Activated T-helper 1 cell treated with anti-CD3 and anti-CD28 coated beads, Interleukin-12 subunit alpha, Interleukin-12 subunit beta, Interleukin-2, Interleukin-4 antibody, amounts not matched to agents 30 ng/mL and 10 ng/mL and 1 ng/mL, durations not matched to agents 14 hours and 24 hours and 36 hours (primary cell): ENCODE results near the gene SLC2A11. TPM values are rescaled to one million over a fixed set of nuclear protein-coding genes. Genes with fewer than 3 reads are reported as not detected.
A peak's percentile ranks its signal among the peaks of the same experiment; 100 is the strongest.

Source experiments
- DNase-seq: peaks from one replicate; pipeline ENCODE4 v3.0.0; 2021; ENCODE audit warnings: low spot score
- H3K27ac Mint-ChIP-seq: one replicate; pipeline ENCODE4 v1.8.0; 2021; ENCODE audit warnings: mild to moderate bottlenecking, mixed read lengths
- H3K27me3 Mint-ChIP-seq: one replicate; pipeline ENCODE4 v1.8.0; 2022; ENCODE audit warnings: mild to moderate bottlenecking, moderate library complexity, mixed read lengths; ENCODE audit not compliant: insufficient read depth
- H3K36me3 Mint-ChIP-seq: one replicate; pipeline ENCODE4 v1.8.0; 2021; ENCODE audit warnings: low read depth, mixed read lengths
- H3K4me1 Mint-ChIP-seq: one replicate; pipeline ENCODE4 v1.8.0; 2021; ENCODE audit warnings: low read depth, mixed read lengths
- H3K4me3 Mint-ChIP-seq: one replicate; pipeline ENCODE4 v1.8.0; 2021; ENCODE audit warnings: mild to moderate bottlenecking, moderate library complexity, mixed read lengths
- H3K9me3 Mint-ChIP-seq: one replicate; pipeline ENCODE4 v1.8.0; 2021; ENCODE audit warnings: mixed read lengths
- intact Hi-C: fragments of 100-400 bp; cut with micrococcal nuclease; formaldehyde crosslinking; loops from one replicate; pipeline ENCODE4 v1.15.1; 2024
- total RNA-seq: library from RNA; stranded (reverse); gene quantifications from 2 replicates; pipeline ENCODE4 v1.2.3, GENCODE V29; 2022

Gene SLC2A11
- total RNA-seq, 1 donor from 2014 or later, result 8.4 TPM

- intact Hi-C loops, result no loop called here
- no peak for DNase-seq
- Mint-ChIP-seq H3K9me3 (no peaks in the 10 kb centered on the region), H3K27me3 (no peaks in the 10 kb centered on the region), H3K4me1 (peaks cover 18% of the 10 kb centered on the region), H3K36me3 (peaks cover 43% of the 10 kb centered on the region), H3K4me3 (peak overlapping the region; percentile 39), H3K27ac (peak overlapping the region; percentile 87)
These were observed 30.9 kb upstream of the SLC2A11 start for GRCh38 chr22:23826510-23827350.

GRCh38 chr22:23827351-23827995, 30.2 kb upstream of the SLC2A11 start:
- DNase-seq, result no peak
- no peaks in the 10 kb centered on the region for H3K9me3 Mint-ChIP-seq
- H3K4me3 Mint-ChIP-seq, result no peak overlapping the region
- no peak overlapping the region for H3K27ac Mint-ChIP-seq
- intact Hi-C loops, result no loop called here
- H3K4me1 Mint-ChIP-seq, result peaks cover 18% of the 10 kb centered on the region
- peaks cover 41% of the 10 kb centered on the region for H3K36me3 Mint-ChIP-seq
- H3K27me3 Mint-ChIP-seq, result no peaks in the 10 kb centered on the region

DNA sequence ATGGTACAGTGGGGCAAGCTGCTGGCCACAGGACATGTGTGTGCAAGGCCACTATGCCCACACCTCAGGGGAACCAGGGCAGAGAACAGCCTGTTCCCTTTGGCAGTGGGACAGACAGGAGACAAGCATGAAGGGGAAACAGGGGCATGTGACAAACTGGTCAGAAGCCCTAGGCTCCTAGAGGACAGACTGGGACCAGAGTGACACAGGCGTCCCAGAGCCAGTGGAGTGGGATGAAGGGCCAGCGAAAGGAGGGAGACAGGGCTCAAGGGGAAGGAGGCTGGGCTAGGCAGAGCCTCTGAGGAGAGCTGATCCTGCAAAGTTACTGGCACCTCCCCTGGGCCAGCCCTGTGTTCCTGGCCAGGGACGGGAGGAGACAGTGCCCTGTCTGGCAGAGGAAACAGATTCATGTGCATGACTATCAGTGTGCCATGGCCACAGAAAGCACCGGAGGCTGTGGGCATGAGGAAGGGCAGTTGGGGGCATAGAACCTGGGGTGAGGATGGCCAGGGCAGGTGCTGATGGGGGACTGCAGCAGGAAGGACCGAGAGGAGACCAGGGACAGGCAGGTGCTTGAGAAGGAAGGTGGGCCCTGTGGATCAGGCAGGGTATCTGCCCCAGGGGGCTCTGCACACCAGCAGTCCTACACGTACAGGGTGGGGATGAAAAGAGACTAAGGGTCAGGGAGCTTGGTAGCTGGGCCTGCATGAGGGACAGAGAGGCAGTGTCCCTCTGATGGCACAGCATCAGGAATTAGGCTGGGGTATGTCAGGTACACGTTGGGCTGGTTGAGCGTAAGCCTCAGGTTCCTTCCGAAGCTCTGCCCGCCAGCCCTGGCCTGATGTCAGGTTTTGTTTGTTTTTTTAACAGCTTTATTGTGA, 28.6 kb upstream of the SLC2A11 start:
- intact Hi-C loops, result no loop called here

GRCh38 chr22:23829845-23830372, 27.8 kb upstream of the SLC2A11 start:
- no peaks in the 10 kb centered on the region for H3K9me3 Mint-ChIP-seq
- peaks cover 18% of the 10 kb centered on the region for H3K4me1 Mint-ChIP-seq
- no peaks in the 10 kb centered on the region for H3K27me3 Mint-ChIP-seq
- DNase-seq, result no peak
- H3K4me3 Mint-ChIP-seq, result no peak overlapping the region
- peaks cover 27% of the 10 kb centered on the region for H3K36me3 Mint-ChIP-seq
- intact Hi-C loops, result no loop called here
- H3K27ac Mint-ChIP-seq, result no peak overlapping the region

More for the DNA sequence above, 28.6 kb upstream of the SLC2A11 start:
- Mint-ChIP-seq H3K4me3 (no peak overlapping the region), H3K9me3 (no peaks in the 10 kb centered on the region), H3K27me3 (no peaks in the 10 kb centered on the region), H3K36me3 (peaks cover 30% of the 10 kb centered on the region), H3K27ac (peak overlapping the region; percentile 41), H3K4me1 (peaks cover 18% of the 10 kb centered on the region)
- DNase-seq, result no peak

- H3K9me3 Mint-ChIP-seq, result no peaks in the 10 kb centered on the region
- DNase-seq, result no peak
- H3K4me3 Mint-ChIP-seq, result no peak overlapping the region
- no peak overlapping the region for H3K27ac Mint-ChIP-seq
- intact Hi-C loops, result no loop called here
- peaks cover 22% of the 10 kb centered on the region for H3K36me3 Mint-ChIP-seq
- no peaks in the 10 kb centered on the region for H3K27me3 Mint-ChIP-seq
- H3K4me1 Mint-ChIP-seq, result peaks cover 9% of the 10 kb centered on the region
These were observed 26.4 kb upstream of the SLC2A11 start for GRCh38 chr22:23831261-23831660.

DNA sequence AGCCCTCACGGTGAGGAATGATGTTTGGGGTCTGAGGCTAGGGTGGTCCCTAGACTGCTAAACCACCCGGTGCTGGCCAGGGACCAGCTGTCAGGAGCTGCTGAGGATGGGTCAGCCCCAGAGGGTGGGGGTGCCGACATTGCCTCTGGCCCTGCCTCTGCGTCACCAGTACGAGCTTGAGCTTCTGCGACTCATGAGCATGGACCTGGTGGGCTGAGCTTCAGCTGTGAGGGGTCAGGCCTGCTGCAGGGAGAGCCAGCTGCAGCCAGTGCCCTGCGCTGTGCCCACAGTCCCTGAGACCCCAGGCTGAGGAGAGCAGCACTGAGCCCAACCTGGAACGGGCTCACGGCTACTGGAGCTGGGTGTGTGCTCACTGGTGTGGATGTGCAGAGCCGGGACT, 25.9 kb upstream of the SLC2A11 start:
- no peaks in the 10 kb centered on the region for H3K9me3 Mint-ChIP-seq
- intact Hi-C loops, result no loop called here
- H3K27ac Mint-ChIP-seq, result no peak overlapping the region
- H3K36me3 Mint-ChIP-seq, result peaks cover 19% of the 10 kb centered on the region
- H3K4me1 Mint-ChIP-seq, result peaks cover 8% of the 10 kb centered on the region
- H3K4me3 Mint-ChIP-seq, result no peak overlapping the region
- DNase-seq, result no peak
- H3K27me3 Mint-ChIP-seq, result no peaks in the 10 kb centered on the region

GRCh38 chr22:23832226-23833016, 25.3 kb upstream of the SLC2A11 start:
- H3K27ac Mint-ChIP-seq, result no peak overlapping the region
- DNase-seq, result no peak
- no peaks in the 10 kb centered on the region for H3K27me3 Mint-ChIP-seq
- H3K4me1 Mint-ChIP-seq, result peaks cover 8% of the 10 kb centered on the region
- intact Hi-C loops, result no loop called here
- H3K9me3 Mint-ChIP-seq, result no peaks in the 10 kb centered on the region
- H3K4me3 Mint-ChIP-seq, result no peak overlapping the region
- H3K36me3 Mint-ChIP-seq, result peaks cover 19% of the 10 kb centered on the region

- H3K4me3 Mint-ChIP-seq, result no peak overlapping the region
- H3K4me1 Mint-ChIP-seq, result peaks cover 13% of the 10 kb centered on the region
- H3K27ac Mint-ChIP-seq, result no peak overlapping the region
- H3K27me3 Mint-ChIP-seq, result no peaks in the 10 kb centered on the region
- intact Hi-C loops, result no loop called here
- DNase-seq, result no peak
- H3K36me3 Mint-ChIP-seq, result peaks cover 21% of the 10 kb centered on the region
- no peaks in the 10 kb centered on the region for H3K9me3 Mint-ChIP-seq
These were observed 24.5 kb upstream of the SLC2A11 start for GRCh38 chr22:23833017-23833751.

- intact Hi-C loops, result no loop called here
- H3K4me3 Mint-ChIP-seq, result no peak overlapping the region
- no peak overlapping the region for H3K27ac Mint-ChIP-seq
- H3K9me3 Mint-ChIP-seq, result no peaks in the 10 kb centered on the region
- peaks cover 17% of the 10 kb centered on the region for H3K36me3 Mint-ChIP-seq
- DNase-seq, result no peak
- H3K4me1 Mint-ChIP-seq, result peaks cover 19% of the 10 kb centered on the region
- H3K27me3 Mint-ChIP-seq, result no peaks in the 10 kb centered on the region
These were observed 23.8 kb upstream of the SLC2A11 start for GRCh38 chr22:23833911-23834317.

- no peak for DNase-seq
- Mint-ChIP-seq H3K9me3 (no peaks in the 10 kb centered on the region), H3K4me3 (no peak overlapping the region), H3K4me1 (peaks cover 23% of the 10 kb centered on the region), H3K27me3 (no peaks in the 10 kb centered on the region), H3K36me3 (peaks cover 14% of the 10 kb centered on the region), H3K27ac (no peak overlapping the region)
- intact Hi-C loops, result no loop called here
These were observed 23.3 kb upstream of the SLC2A11 start for GRCh38 chr22:23834406-23834792.

- intact Hi-C loops, result no loop called here
- Mint-ChIP-seq H3K27ac (peak overlapping the region; percentile 40), H3K27me3 (no peaks in the 10 kb centered on the region), H3K9me3 (no peaks in the 10 kb centered on the region), H3K4me3 (no peak overlapping the region), H3K4me1 (peaks cover 29% of the 10 kb centered on the region), H3K36me3 (peaks cover 14% of the 10 kb centered on the region)
- DNase-seq, result no peak
These were observed 22.7 kb upstream of the SLC2A11 start for GRCh38 chr22:23834793-23835483.
